ENCODE results near the gene SLC9A3.
"Not testable (repeated sequence)": the region's sequence is repeated elsewhere in the genome, so short reads cannot be mapped to it uniquely, and the experiment has no call there.

Gene SLC9A3

GRCh38 chr5:488744-489688 lies 35.2 kb downstream of the SLC9A3 start:
- DNase-seq, result no peak

- DNase-seq, result no peak
Measured at GRCh38 chr5:488241-488640, 36.0 kb downstream of the SLC9A3 start.

GRCh38 chr5:486597-486996 lies 37.7 kb downstream of the SLC9A3 start:
- not testable (repeated sequence) for DNase-seq

GRCh38 chr5:485946-486491 lies 38.2 kb downstream of the SLC9A3 start:
- no peak for DNase-seq

- no peak for DNase-seq
Measured at GRCh38 chr5:485113-485945, 38.9 kb downstream of the SLC9A3 start.

- DNase-seq, result no peak
Measured at GRCh38 chr5:484556-484955, 39.7 kb downstream of the SLC9A3 start.

GRCh38 chr5:483434-484140 lies 40.7 kb downstream of the SLC9A3 start:
- DNase-seq, result no peak

GRCh38 chr5:483011-483410 lies 41.2 kb downstream of the SLC9A3 start:
- DNase-seq, result no peak

GRCh38 chr5:482506-482905 lies 41.7 kb downstream of the SLC9A3 start:
- no peak for DNase-seq

GRCh38 chr5:482021-482420 lies 42.2 kb downstream of the SLC9A3 start:
- no peak for DNase-seq

- no peak for DNase-seq
Measured at GRCh38 chr5:481347-481746, 42.9 kb downstream of the SLC9A3 start.

- DNase-seq, result no peak
Measured at GRCh38 chr5:479566-480319, 44.5 kb downstream of the SLC9A3 start.

- no peak for DNase-seq
Measured at GRCh38 chr5:478982-479535, 45.2 kb downstream of the SLC9A3 start.

GRCh38 chr5:478369-478981 lies 45.8 kb downstream of the SLC9A3 start:
- DNase-seq, result no peak

GRCh38 chr5:477871-478270 lies 46.4 kb downstream of the SLC9A3 start:
- no peak for DNase-seq

GRCh38 chr5:477247-477646 lies 47.0 kb downstream of the SLC9A3 start:
- DNase-seq, result no peak

- DNase-seq, result no peak
Measured at GRCh38 chr5:476814-477175, 47.5 kb downstream of the SLC9A3 start.

GRCh38 chr5:476102-476813 lies 48.0 kb downstream of the SLC9A3 start:
- DNase-seq, result no peak

GRCh38 chr5:475704-476101 lies 48.5 kb downstream of the SLC9A3 start:
- DNase-seq, result no peak

GRCh38 chr5:474840-475661 lies 49.2 kb downstream of the SLC9A3 start:
- no peak for DNase-seq
